Measurements from ENCODE around the gene STRIT1.
"Not testable (repeated sequence)": the region's sequence is repeated elsewhere in the genome, so short reads cannot be mapped to it uniquely, and the experiment has no call there.

STRIT1 gene

GRCh38 chr3:155286736-155287135 is 6.7 kb downstream of the STRIT1 start:
- DNase-seq (ENCODE audit: low spot score) = no peak
- no peak for TF ChIP-seq CTCF (IDR thresholded peaks at IDR 0.05; ENCODE audit: extremely low read depth, missing control alignments)

GRCh38 chr3:155285936-155286335 is 7.5 kb downstream of the STRIT1 start:
- DNase-seq (ENCODE audit: low spot score) = no peak
- TF ChIP-seq CTCF (IDR thresholded peaks at IDR 0.05; ENCODE audit: extremely low read depth, missing control alignments) = no peak

GRCh38 chr3:155283092-155284056 is 10.1 kb downstream of the STRIT1 start:
- no peak for TF ChIP-seq CTCF (IDR thresholded peaks at IDR 0.05; ENCODE audit: extremely low read depth, missing control alignments)
- DNase-seq (ENCODE audit: low spot score) = no peak

GRCh38 chr3:155282385-155283091 is 10.9 kb downstream of the STRIT1 start:
- no peak for TF ChIP-seq CTCF (IDR thresholded peaks at IDR 0.05; ENCODE audit: extremely low read depth, missing control alignments)
- no peak for DNase-seq (ENCODE audit: low spot score)

- DNase-seq (ENCODE audit: low spot score) = no peak
- TF ChIP-seq CTCF (IDR thresholded peaks at IDR 0.05; ENCODE audit: extremely low read depth, missing control alignments) = no peak
Measured at GRCh38 chr3:155281912-155282311, 11.6 kb downstream of the STRIT1 start.

GRCh38 chr3:155276089-155276488 is 17.4 kb downstream of the STRIT1 start:
- not testable (repeated sequence) for DNase-seq (ENCODE audit: low spot score)

GRCh38 chr3:155275159-155275754 is 18.2 kb downstream of the STRIT1 start:
- not testable (repeated sequence) for DNase-seq (ENCODE audit: low spot score)

GRCh38 chr3:155274435-155274834 is 19.0 kb downstream of the STRIT1 start:
- DNase-seq (ENCODE audit: low spot score) = not testable (repeated sequence)

- TF ChIP-seq CTCF (IDR thresholded peaks at IDR 0.05; ENCODE audit: extremely low read depth, missing control alignments) = no peak
- no peak for DNase-seq (ENCODE audit: low spot score)
Measured at GRCh38 chr3:155271343-155271613, 22.2 kb downstream of the STRIT1 start.

All from GM20000 (cell line).